UCSD-AML1 (cell line): ENCODE measurements around the gene HSDL1.

Experiments used
- DNase-seq: peaks from one replicate; lab custom pipeline; 2025; ENCODE audit not compliant: unreplicated experiment; lab: John Stamatoyannopoulos, UW

HSDL1 gene

GRCh38 chr16:84109598-84110335, 35.2 kb downstream of the HSDL1 start:
- DNase-seq: no peak

- DNase-seq: no peak
These were observed 37.1 kb downstream of the HSDL1 start for GRCh38 chr16:84107921-84108320.

- DNase-seq: no peak
These were observed 38.8 kb downstream of the HSDL1 start for GRCh38 chr16:84105948-84106740.

- DNase-seq: no peak
These were observed 39.6 kb downstream of the HSDL1 start for GRCh38 chr16:84105301-84105815.

GRCh38 chr16:84104231-84104630, 40.7 kb downstream of the HSDL1 start:
- no peak for DNase-seq

- no peak for DNase-seq
These were observed 41.3 kb downstream of the HSDL1 start for GRCh38 chr16:84103678-84104077.

- DNase-seq: no peak
These were observed 46.0 kb downstream of the HSDL1 start for GRCh38 chr16:84098939-84099338.

- no peak for DNase-seq
These were observed 48.5 kb downstream of the HSDL1 start for GRCh38 chr16:84096447-84097005.

GRCh38 chr16:84095466-84095865, 49.5 kb downstream of the HSDL1 start:
- DNase-seq: no peak

- DNase-seq: no peak
These were observed 51.1 kb downstream of the HSDL1 start for GRCh38 chr16:84093879-84094270.

GRCh38 chr16:84093120-84093878, 51.7 kb downstream of the HSDL1 start:
- DNase-seq: no peak

GRCh38 chr16:84091460-84091859, 53.5 kb downstream of the HSDL1 start:
- DNase-seq: no peak

- DNase-seq: no peak
These were observed 54.8 kb downstream of the HSDL1 start for GRCh38 chr16:84090211-84090610.

- no peak for DNase-seq
These were observed 56.1 kb downstream of the HSDL1 start for GRCh38 chr16:84088695-84089395.

- no peak for DNase-seq
These were observed 57.4 kb downstream of the HSDL1 start for GRCh38 chr16:84087466-84088151.

GRCh38 chr16:84087001-84087400, 58.0 kb downstream of the HSDL1 start:
- no peak for DNase-seq

- DNase-seq: no peak
These were observed 58.6 kb downstream of the HSDL1 start for GRCh38 chr16:84086341-84086740.

- DNase-seq: no peak
These were observed 59.2 kb downstream of the HSDL1 start for GRCh38 chr16:84085773-84086172.

- DNase-seq: no peak
These were observed 59.7 kb downstream of the HSDL1 start for GRCh38 chr16:84085271-84085667.
